Aorta (tissue), 5 donors: ENCODE results near the gene LYPD6B. TPM values are rescaled to one million over a fixed set of nuclear protein-coding genes. Genes with fewer than 3 reads are reported as not detected.
A peak's percentile ranks its signal among the peaks of the same experiment; 100 is the strongest.

Experiments
- ATAC-seq: fragments of 200-7000 bp; cut with Tn5 transposase; one replicate; pipeline ENCODE4 v1.9.1; 2022; ENCODE audit warnings: moderate library complexity; ENCODE audit not compliant: low FRiP score
- DNase-seq, 2 donors: peaks; one replicate each; pipeline ENCODE4 v3.0.0-alpha.2; 2020
- H3K27ac ChIP-seq, 2 donors: one replicate each; pipeline ENCODE4 v1.5.1; 2013; ENCODE audit warnings: low read length in 2 of 2, mild to moderate bottlenecking in 2 of 2, moderate library complexity in 2 of 2, control low read depth in 1 of 2, inconsistent platforms in 1 of 2, low read depth in 1 of 2
- H3K27me3 ChIP-seq, 2 donors: one replicate each; pipeline ENCODE4 v1.6.1; 2013; ENCODE audit warnings: control low read depth in 1 of 2, low read length in 1 of 2, mild to moderate bottlenecking in 1 of 2, moderate library complexity in 1 of 2; ENCODE audit not compliant: insufficient read depth in 2 of 2, control insufficient read depth in 1 of 2
- H3K36me3 ChIP-seq, 2 donors: one replicate each; pipeline ENCODE4 v1.6.1; 2013; ENCODE audit warnings: control low read depth in 1 of 2, low read length in 1 of 2, mild to moderate bottlenecking in 1 of 2; ENCODE audit not compliant: insufficient read depth in 2 of 2, control insufficient read depth in 1 of 2
- H3K4me1 ChIP-seq, 2 donors: one replicate each; pipeline ENCODE4 v1.6.1; 2013; ENCODE audit warnings: low read length in 2 of 2, control low read depth in 1 of 2, mild to moderate bottlenecking in 1 of 2, moderate library complexity in 1 of 2; ENCODE audit not compliant: insufficient read depth in 2 of 2, control insufficient read depth in 1 of 2
- H3K4me3 ChIP-seq, 2 donors: one replicate each; pipeline ENCODE4 v1.5.1; 2013; ENCODE audit warnings: low read length in 2 of 2, control low read depth in 1 of 2, mild to moderate bottlenecking in 1 of 2
- H3K9me3 ChIP-seq: one replicate; pipeline ENCODE4 v1.6.1; 2013; ENCODE audit warnings: mild to moderate bottlenecking, low read length; ENCODE audit not compliant: control insufficient read depth
- WGBS, 2 donors: extraction: QIAGEN DNeasy Blood & Tissue Kit; methylation state at CpG; one replicate each; pipeline ENCODE4 v1.1.7; 2013; 5-methylcytosine and 5-hydroxymethylcytosine counted together
- intact Hi-C, 2 donors: fragments of 100-400 bp; cut with DNase I; formaldehyde crosslinking; loops; one replicate each; pipeline versions ENCODE4 v1.14.2 to v1.15.0; 2022
- long read RNA-seq, 2 donors: library from polyadenylated mRNA; unstranded; transcript quantifications; one replicate each; pipeline ENCODE4 v2.0.0, GENCODE V29; 2020 to 2021
- polyA plus RNA-seq, 2 donors: library from polyadenylated mRNA; stranded (reverse); fragments of 200-250 nt; gene quantifications; one replicate each; pipeline ENCODE4 v1.2.3, GENCODE V29; 2013
- total RNA-seq, 2 donors: library from RNA; stranded (reverse); fragmentation: NEBNext Ultra II Directional; extraction: Animal tissue kit (Norgen Biotek cat#: 25700); gene quantifications; one replicate each; pipeline ENCODE4 v1.2.1, GENCODE V29; 2021
- donor health status: healthy with polysubstance abuse.
- donor health status: Bipolar disorder and iron deficiency.
- donor health status: DM: no; HTN: no; CAD: no.
- donor health status: DM: no; HTN: no; CAD: no.
- donor health status: DM: yes; HTN: yes; CAD: no.

The LYPD6B gene
- total RNA-seq, result not detected
- polyA plus RNA-seq, result under 1 TPM in 1 of 2 donors, not detected in 1; 0.26 TPM
- long read RNA-seq, donor 1, result 0 reads
- long read RNA-seq, donor 2, result 0 reads

GRCh38 chr2:149038442-149039212, at the start of gene LYPD6B:
Gene LYPD6B (plus strand): TSS chr2:149038699. CDS start chr2:149130949, 92,250 bp downstream.
- Histone ChIP-seq H3K4me3 (peak within 1 kb of the TSS; percentile 18 to 56), H3K36me3 (no peaks in the 10 kb centered on the region), H3K27me3 (peaks cover 0 to 2% of the 10 kb centered on the region in 2 donors), H3K4me1 (no peaks in the 10 kb centered on the region), H3K9me3 (peaks cover 1% of the 10 kb centered on the region), H3K27ac (no peak within 1 kb of the TSS)
- ATAC-seq, result no peak
- 1 to 2% methylated on average over 47 to 85 of the region's 85 CpGs for WGBS, 2 donors
- no peak for DNase-seq
- intact Hi-C loops, result loop anchor here in 1 of 2 donors (10.0 kb wide), 1 partner anchor 1546 kb away; no protein-coding TSS in a partner anchor

DNA sequence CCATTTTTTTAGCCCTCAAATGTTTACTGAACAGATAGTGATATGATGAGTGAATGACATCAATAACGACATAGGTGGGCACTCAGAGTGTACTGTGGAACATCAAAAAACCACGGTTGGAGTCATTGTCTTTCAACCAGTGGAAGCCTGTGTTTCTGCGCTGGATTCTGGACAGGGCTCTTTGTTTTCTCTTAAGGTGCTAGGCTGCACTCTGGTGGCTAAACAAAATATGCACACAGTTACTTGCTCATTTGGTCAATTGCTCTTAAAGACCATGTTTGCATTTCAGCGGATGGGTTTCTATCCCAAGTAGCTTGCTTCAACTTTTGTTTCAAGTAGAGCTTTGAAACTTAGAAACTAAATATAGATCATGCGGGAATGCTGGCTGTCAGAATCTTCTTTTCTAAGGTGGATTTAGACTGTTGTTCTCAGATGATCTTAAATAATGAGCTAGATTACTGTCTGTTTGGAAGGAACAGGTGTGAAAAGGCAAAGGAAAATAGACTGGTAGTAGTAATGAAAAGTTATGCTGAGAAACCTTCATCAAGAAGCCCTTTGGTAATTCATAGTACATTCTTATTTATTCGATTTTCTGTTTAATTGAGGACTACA, 48.5 kb upstream of the LYPD6B start:
- intact Hi-C loops, result loop anchor here (1.0 to 10.0 kb wide), 5 partner anchors 423 to 1053 kb away; no protein-coding TSS in a partner anchor
- ATAC-seq (peak; percentile 88), DNase-seq (no peak)
- no peaks in the 10 kb centered on the region for H3K4me1 ChIP-seq
- WGBS, 2 donors, result 31% methylated on average over 6 of the region's 6 CpGs
- no peak overlapping the region for H3K4me3 ChIP-seq
- no peaks in the 10 kb centered on the region for H3K9me3 ChIP-seq
- H3K27me3 ChIP-seq, result no peaks in the 10 kb centered on the region
- no peaks in the 10 kb centered on the region for H3K36me3 ChIP-seq
- H3K27ac ChIP-seq, result no peak overlapping the region

DNA sequence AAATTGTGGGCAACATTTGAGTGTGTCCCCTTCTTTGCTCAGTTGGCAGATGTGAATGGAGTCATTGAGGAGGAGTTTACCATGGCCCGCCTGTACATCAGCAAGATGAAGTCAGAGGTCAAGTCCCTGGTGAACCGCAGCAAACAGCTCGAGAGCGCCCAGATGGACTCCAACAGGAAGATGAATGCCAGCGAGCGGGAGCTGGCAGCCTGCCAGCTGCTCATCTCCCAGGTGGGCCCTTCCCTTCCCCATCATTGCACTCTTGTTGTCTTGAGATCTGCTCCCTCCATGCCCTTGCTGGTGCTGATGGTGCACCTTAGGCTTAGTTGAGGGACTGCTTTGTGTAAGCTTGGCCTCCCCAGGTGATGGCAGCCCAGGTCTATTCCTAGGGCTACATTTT, 47.5 kb upstream of the LYPD6B start:
- Histone ChIP-seq H3K4me3 (no peak overlapping the region), H3K9me3 (no peaks in the 10 kb centered on the region), H3K27ac (no peak overlapping the region), H3K36me3 (no peaks in the 10 kb centered on the region), H3K4me1 (no peaks in the 10 kb centered on the region), H3K27me3 (no peaks in the 10 kb centered on the region)
- DNase-seq (no peak), ATAC-seq (no peak)
- intact Hi-C loops, result loop anchor here (1.0 to 10.0 kb wide), 4 partner anchors 426 to 1054 kb away; no protein-coding TSS in a partner anchor
- 73 to 77% methylated on average over 6 of the region's 6 CpGs for WGBS, 2 donors

GRCh38 chr2:148992448-148992847, 46.1 kb upstream of the LYPD6B start:
- no peak overlapping the region for H3K4me3 ChIP-seq
- H3K27ac ChIP-seq, result no peak overlapping the region
- ATAC-seq, result no peak
- no peaks in the 10 kb centered on the region for H3K9me3 ChIP-seq
- no peak for DNase-seq
- H3K36me3 ChIP-seq, result no peaks in the 10 kb centered on the region
- H3K4me1 ChIP-seq, result no peaks in the 10 kb centered on the region
- intact Hi-C loops, result loop anchor here (5.0 to 10.0 kb wide), 3 partner anchors 428 to 1055 kb away; no protein-coding TSS in a partner anchor
- H3K27me3 ChIP-seq, result no peaks in the 10 kb centered on the region

DNA sequence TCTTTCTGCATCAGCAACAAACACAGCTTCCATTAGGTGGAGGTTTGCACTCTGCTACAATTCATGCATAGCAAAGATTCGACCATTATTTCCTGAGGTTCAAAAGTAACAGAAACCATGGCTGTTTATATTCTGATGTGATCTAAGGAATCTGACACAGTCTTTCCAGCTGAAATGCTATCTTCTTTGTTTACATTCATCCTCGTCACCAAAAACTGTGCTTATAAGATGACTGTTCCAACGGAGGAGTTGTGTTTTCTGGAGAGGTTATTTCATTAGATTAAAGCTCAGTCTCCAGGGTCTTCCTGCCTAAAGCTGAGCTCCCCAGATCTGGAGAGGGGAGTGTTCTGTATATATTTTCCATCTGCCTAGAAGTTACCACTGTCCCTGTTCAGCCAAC, 45.1 kb upstream of the LYPD6B start:
- Histone ChIP-seq H3K9me3 (no peaks in the 10 kb centered on the region), H3K36me3 (no peaks in the 10 kb centered on the region), H3K27ac (no peak overlapping the region), H3K4me1 (no peaks in the 10 kb centered on the region), H3K4me3 (no peak overlapping the region), H3K27me3 (no peaks in the 10 kb centered on the region)
- intact Hi-C loops, result loop anchor here (5.0 to 10.0 kb wide), 3 partner anchors 429 to 1056 kb away; no protein-coding TSS in a partner anchor
- ATAC-seq (no peak), DNase-seq (no peak)
- 69 to 76% methylated on average over 3 of the region's 3 CpGs for WGBS, 2 donors

DNA sequence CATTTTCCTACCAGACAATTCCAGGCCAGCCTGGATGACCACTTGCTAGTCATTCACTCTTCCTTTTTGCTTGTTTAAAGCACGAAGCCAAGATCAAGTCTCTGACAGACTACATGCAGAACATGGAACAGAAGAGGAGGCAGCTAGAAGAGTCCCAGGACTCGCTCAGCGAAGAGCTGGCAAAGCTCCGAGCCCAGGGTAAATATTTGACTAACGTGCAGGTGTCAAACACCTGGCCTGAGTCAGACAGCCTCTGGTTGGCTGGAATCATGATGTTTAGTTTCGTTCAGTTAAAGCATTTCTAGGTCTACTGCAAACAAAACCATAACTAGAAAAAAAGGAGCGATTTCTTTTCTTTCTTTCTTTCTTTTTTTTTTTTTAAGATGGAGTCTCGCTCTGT, 44.2 kb upstream of the LYPD6B start:
- intact Hi-C loops, result loop anchor here (5.0 to 10.0 kb wide), 3 partner anchors 430 to 1057 kb away; no protein-coding TSS in a partner anchor
- H3K27ac ChIP-seq, result no peak overlapping the region
- no peaks in the 10 kb centered on the region for H3K9me3 ChIP-seq
- H3K36me3 ChIP-seq, result no peaks in the 10 kb centered on the region
- WGBS, 2 donors, result 86 to 92% methylated on average over 8 of the region's 8 CpGs
- no peaks in the 10 kb centered on the region for H3K4me1 ChIP-seq
- no peaks in the 10 kb centered on the region for H3K27me3 ChIP-seq
- ATAC-seq (no peak), DNase-seq (no peak)
- H3K4me3 ChIP-seq, result no peak overlapping the region

DNA sequence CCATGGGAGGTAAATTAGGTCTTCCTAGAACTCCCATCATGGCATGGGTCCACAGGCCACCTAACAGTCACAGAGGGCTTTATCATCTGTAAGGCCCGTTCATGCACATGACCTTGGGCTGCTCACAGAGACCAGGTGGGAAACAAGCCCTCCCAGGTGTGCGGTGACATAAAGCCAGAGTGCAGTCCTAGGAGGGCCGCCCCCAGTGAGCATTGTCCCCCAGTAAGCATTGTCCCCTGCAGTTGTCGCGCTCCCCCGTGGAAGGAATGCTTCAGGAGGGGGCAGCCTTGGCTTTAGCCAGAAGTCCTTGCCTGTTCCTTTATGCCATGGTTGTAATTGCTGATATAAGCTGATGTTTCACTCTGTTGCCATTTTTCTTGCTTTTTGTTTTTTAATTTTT, 41.7 kb upstream of the LYPD6B start:
- no peak for ATAC-seq
- Histone ChIP-seq H3K36me3 (no peaks in the 10 kb centered on the region), H3K27me3 (no peaks in the 10 kb centered on the region), H3K4me3 (no peak overlapping the region), H3K9me3 (no peaks in the 10 kb centered on the region), H3K27ac (no peak overlapping the region), H3K4me1 (no peaks in the 10 kb centered on the region)
- no peak for DNase-seq
- intact Hi-C loops, result loop anchor here in 1 of 2 donors (10.0 kb wide), 2 partner anchors 432 to 1012 kb away; no protein-coding TSS in a partner anchor
- 91 to 93% methylated on average over 6 of the region's 6 CpGs for WGBS, 2 donors

GRCh38 chr2:148998165-148998830, 40.2 kb upstream of the LYPD6B start:
- Histone ChIP-seq H3K4me3 (no peak overlapping the region), H3K4me1 (no peaks in the 10 kb centered on the region), H3K36me3 (no peaks in the 10 kb centered on the region), H3K27me3 (no peaks in the 10 kb centered on the region), H3K27ac (no peak overlapping the region), H3K9me3 (no peaks in the 10 kb centered on the region)
- DNase-seq (no peak), ATAC-seq (peak; percentile 39)
- WGBS, 2 donors, result 57 to 59% methylated on average over 16 of the region's 16 CpGs
- intact Hi-C loops, result loop anchor here in 1 of 2 donors (10.0 kb wide), 2 partner anchors 433 to 1013 kb away; no protein-coding TSS in a partner anchor
